Effector memory CD4-positive, alpha-beta T cell (primary cell): Measurements from ENCODE around the gene CHRNE.
"Not testable (repeated sequence)": the region's sequence is repeated elsewhere in the genome, so short reads cannot be mapped to it uniquely, and the experiment has no call there.

ENCODE experiments used
- DNase-seq, 3 donors: peaks; one replicate each; pipeline ENCODE4 v3.0.0-alpha.2; 2020
- H3K27ac ChIP-seq: 2 replicates; pipeline ENCODE4 v1.7.0; 2013; ENCODE audit warnings: mild to moderate bottlenecking, low read length, moderate library complexity; ENCODE audit not compliant: insufficient read depth, poor library complexity, severe bottlenecking
- H3K27me3 ChIP-seq: replicated peaks from 2 replicates; pipeline ENCODE4 v1.7.0; 2013; ENCODE audit warnings: mild to moderate bottlenecking, low read length; ENCODE audit not compliant: insufficient read depth, control insufficient read depth, poor library complexity, severe bottlenecking
- H3K36me3 ChIP-seq: 2 replicates; pipeline ENCODE4 v1.7.0; 2013; ENCODE audit warnings: mild to moderate bottlenecking, low read length, moderate library complexity; ENCODE audit not compliant: control insufficient read depth, insufficient read depth
- H3K4me1 ChIP-seq: 2 replicates; pipeline ENCODE4 v1.7.0; 2013; ENCODE audit warnings: low read length, mild to moderate bottlenecking; ENCODE audit not compliant: control insufficient read depth, insufficient read depth, poor library complexity, severe bottlenecking
- H3K4me3 ChIP-seq: 2 replicates; pipeline ENCODE4 v1.7.0; 2013; ENCODE audit warnings: low read length, low read depth, mild to moderate bottlenecking; ENCODE audit not compliant: insufficient read depth, poor library complexity, severe bottlenecking
- H3K9me3 ChIP-seq: 2 replicates; pipeline ENCODE4 v1.7.0; 2013; ENCODE audit warnings: mild to moderate bottlenecking, low read length, moderate library complexity; ENCODE audit not compliant: control insufficient read depth

CHRNE gene

GRCh38 chr17:4869058-4869998 is 33.6 kb downstream of the CHRNE start:
- H3K4me1 ChIP-seq, H3K27me3 ChIP-seq, H3K27ac ChIP-seq, H3K36me3 ChIP-seq, H3K4me3 ChIP-seq, DNase-seq, H3K9me3 ChIP-seq: not testable (repeated sequence)

GRCh38 chr17:4867535-4867934 is 35.4 kb downstream of the CHRNE start:
- H3K4me3 ChIP-seq: not testable (repeated sequence)

GRCh38 chr17:4863321-4863720 is 39.6 kb downstream of the CHRNE start:
- H3K27me3 ChIP-seq: no peaks in the 10 kb centered on the region
- no peaks in the 10 kb centered on the region for H3K9me3 ChIP-seq
- no peaks in the 10 kb centered on the region for H3K4me1 ChIP-seq
- H3K36me3 ChIP-seq: peaks cover 8% of the 10 kb centered on the region
- DNase-seq: no peak
- H3K27ac ChIP-seq: no peak overlapping the region
- no peak overlapping the region for H3K4me3 ChIP-seq

More at GRCh38 chr17:4867535-4867934, 35.4 kb downstream of the CHRNE start:
- not testable (repeated sequence) for DNase-seq, H3K27me3 ChIP-seq, H3K9me3 ChIP-seq, H3K4me1 ChIP-seq, H3K27ac ChIP-seq, H3K36me3 ChIP-seq

GRCh38 chr17:4862720-4863119 is 40.2 kb downstream of the CHRNE start:
- H3K27ac ChIP-seq: no peak overlapping the region
- no peak for DNase-seq
- no peaks in the 10 kb centered on the region for H3K27me3 ChIP-seq
- H3K4me1 ChIP-seq: no peaks in the 10 kb centered on the region
- H3K36me3 ChIP-seq: peaks cover 8% of the 10 kb centered on the region
- no peaks in the 10 kb centered on the region for H3K9me3 ChIP-seq
- no peak overlapping the region for H3K4me3 ChIP-seq

GRCh38 chr17:4861052-4861451 is 41.8 kb downstream of the CHRNE start:
- DNase-seq: no peak
- no peaks in the 10 kb centered on the region for H3K9me3 ChIP-seq
- H3K4me3 ChIP-seq: no peak overlapping the region
- no peaks in the 10 kb centered on the region for H3K27me3 ChIP-seq
- peaks cover 12% of the 10 kb centered on the region for H3K36me3 ChIP-seq
- H3K27ac ChIP-seq: no peak overlapping the region
- H3K4me1 ChIP-seq: no peaks in the 10 kb centered on the region

GRCh38 chr17:4860651-4861050 is 42.2 kb downstream of the CHRNE start:
- Histone ChIP-seq H3K27me3 (no peaks in the 10 kb centered on the region), H3K4me1 (no peaks in the 10 kb centered on the region), H3K9me3 (no peaks in the 10 kb centered on the region), H3K27ac (no peak overlapping the region), H3K4me3 (no peak overlapping the region), H3K36me3 (peaks cover 12% of the 10 kb centered on the region)
- no peak for DNase-seq

GRCh38 chr17:4859816-4860625 is 42.9 kb downstream of the CHRNE start:
- H3K27ac ChIP-seq: no peak overlapping the region
- no peak for DNase-seq
- H3K4me3 ChIP-seq: no peak overlapping the region
- H3K4me1 ChIP-seq: no peaks in the 10 kb centered on the region
- H3K27me3 ChIP-seq: no peaks in the 10 kb centered on the region
- peaks cover 12% of the 10 kb centered on the region for H3K36me3 ChIP-seq
- no peaks in the 10 kb centered on the region for H3K9me3 ChIP-seq

- H3K9me3 ChIP-seq: no peaks in the 10 kb centered on the region
- peaks cover 18% of the 10 kb centered on the region for H3K36me3 ChIP-seq
- no peaks in the 10 kb centered on the region for H3K4me1 ChIP-seq
- H3K27me3 ChIP-seq: no peaks in the 10 kb centered on the region
- H3K27ac ChIP-seq: no peak overlapping the region
- DNase-seq: no peak
- no peak overlapping the region for H3K4me3 ChIP-seq
Observed at GRCh38 chr17:4858882-4859260, 44.0 kb downstream of the CHRNE start.

GRCh38 chr17:4858068-4858881 is 44.6 kb downstream of the CHRNE start:
- Histone ChIP-seq H3K4me1 (no peaks in the 10 kb centered on the region), H3K36me3 (peaks cover 18% of the 10 kb centered on the region), H3K27me3 (no peaks in the 10 kb centered on the region), H3K4me3 (no peak overlapping the region), H3K27ac (no peak overlapping the region), H3K9me3 (no peaks in the 10 kb centered on the region)
- no peak for DNase-seq
